Erythroblast (primary cell): Measurements from ENCODE around the gene ABCA3.

Experiments used
- GATA1 ChIP-seq: IDR thresholded peaks from 2 replicates; pipeline ENCODE4 v1.6.1; 2011; ENCODE audit warnings: low read depth, mild to moderate bottlenecking, control low read depth, low read length, moderate library complexity
- POLR2A ChIP-seq: IDR thresholded peaks from 2 replicates; pipeline ENCODE4 v1.6.1; 2011; ENCODE audit warnings: mild to moderate bottlenecking, low read length

DNA sequence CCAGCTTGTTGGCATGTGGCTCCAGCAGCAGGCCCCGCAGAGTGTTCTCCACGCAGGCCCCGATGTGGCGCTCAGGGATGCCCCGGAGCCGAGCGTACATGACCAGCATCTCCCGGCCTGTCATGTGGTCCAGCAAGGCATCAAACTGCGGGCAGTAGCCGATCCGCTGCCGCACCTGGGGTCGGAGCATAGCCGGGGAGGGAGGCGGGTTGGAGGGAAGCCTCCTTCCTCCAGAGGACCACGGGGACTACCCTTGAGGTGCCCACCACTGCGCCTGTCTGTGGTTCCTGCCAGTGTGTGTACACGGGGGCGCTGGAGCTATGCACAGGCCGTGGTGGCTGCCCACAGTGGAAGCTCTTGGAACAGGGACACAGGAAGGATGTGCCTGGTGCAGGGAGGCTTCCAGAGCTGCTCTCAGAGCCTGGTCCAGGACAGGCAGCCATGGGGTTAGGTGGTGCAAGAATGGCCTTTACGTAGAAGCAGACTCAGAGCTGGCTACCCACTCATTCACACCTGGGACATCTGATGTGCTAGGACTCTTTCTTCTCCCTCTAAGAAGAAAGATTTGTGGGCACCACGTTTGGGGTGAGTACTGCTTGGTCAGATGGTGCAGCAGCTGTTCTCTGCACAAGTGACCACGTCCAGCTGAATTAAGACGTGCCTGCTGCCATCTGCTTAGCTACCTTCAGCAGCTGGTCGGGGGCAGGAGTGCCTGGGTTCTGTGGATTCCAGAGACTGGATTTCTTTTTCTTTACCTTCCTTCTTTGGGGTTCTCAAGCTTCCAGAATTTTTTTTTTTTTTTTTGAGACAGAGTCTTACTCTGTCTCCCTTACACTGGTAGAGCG, 61.4 kb downstream of the ABCA3 start:
- TF ChIP-seq POLR2A (no peak), GATA1 (no peak)
